ENCODE data around the gene HTR1D.

The HTR1D gene

GRCh38 chr1:23150125-23150524 lies 67.2 kb downstream of the HTR1D start:
- no peak for DNase-seq (ENCODE audit: low read depth)

- no peak for DNase-seq (ENCODE audit: low read depth)
Observed at GRCh38 chr1:23149114-23149513, 68.2 kb downstream of the HTR1D start.

GRCh38 chr1:23148084-23148483 lies 69.2 kb downstream of the HTR1D start:
- no peak for DNase-seq (ENCODE audit: low read depth)

Data from activated T-cell treated with anti-CD3 and anti-CD28 coated beads for 1 hour (primary cell).